KMS-11 (cell line): Measurements from ENCODE around the gene HGF.

Experiments used
- H2AFZ ChIP-seq: fragments of 200-600 bp; sonication (generic); 2 replicates; pipeline ENCODE4 v1.6.1; 2016; ENCODE audit warnings: antibody characterized with exemption, mixed run types, low read depth
- H3K27ac ChIP-seq: fragments of 200-600 bp; sonication (generic); 2 replicates; pipeline ENCODE4 v1.6.1; 2016; ENCODE audit warnings: mild to moderate bottlenecking, mixed run types
- H3K27me3 ChIP-seq: fragments of 200-600 bp; sonication (generic); 2 replicates; pipeline ENCODE4 v1.6.1; 2017; ENCODE audit warnings: mild to moderate bottlenecking, low read depth, mixed run types, moderate library complexity; ENCODE audit not compliant: insufficient read depth
- H3K36me3 ChIP-seq: fragments of 200-600 bp; sonication (generic); 2 replicates; pipeline ENCODE4 v1.6.1; 2017; ENCODE audit warnings: mild to moderate bottlenecking, mixed run types; ENCODE audit not compliant: insufficient read depth
- H3K4me1 ChIP-seq: fragments of 200-600 bp; sonication (generic); 2 replicates; pipeline ENCODE4 v1.6.1; 2016; ENCODE audit warnings: mild to moderate bottlenecking, low read depth, mixed run types; ENCODE audit not compliant: poor library complexity, severe bottlenecking
- H3K4me2 ChIP-seq: fragments of 200-600 bp; sonication (generic); 2 replicates; pipeline ENCODE4 v1.7.0; 2016; ENCODE audit warnings: mild to moderate bottlenecking, mixed run types
- H3K4me3 ChIP-seq: fragments of 200-600 bp; sonication (generic); IDR thresholded peaks from 2 replicates; pipeline ENCODE4 v1.6.1; 2017; ENCODE audit warnings: low read depth, low read length, mixed read lengths; ENCODE audit not compliant: insufficient read depth
- H3K79me2 ChIP-seq: fragments of 200-600 bp; sonication (generic); 2 replicates; pipeline ENCODE4 v1.6.1; 2016; ENCODE audit warnings: low read depth, mixed run types; ENCODE audit not compliant: insufficient read depth
- H3K9ac ChIP-seq: fragments of 200-600 bp; sonication (generic); 2 replicates; pipeline ENCODE4 v1.6.1; 2016; ENCODE audit warnings: mild to moderate bottlenecking, mixed run types
- H4K20me1 ChIP-seq: fragments of 200-600 bp; sonication (generic); 2 replicates; pipeline ENCODE4 v1.6.1; 2016; ENCODE audit warnings: mild to moderate bottlenecking, mixed run types; ENCODE audit not compliant: insufficient read depth
- CTCF ChIP-seq: fragments of 200-600 bp; sonication (generic); conservative IDR thresholded peaks from 2 replicates; pipeline ENCODE4 v1.6.1; 2017; ENCODE audit warnings: low read depth, mild to moderate bottlenecking, antibody characterized with exemption, low read length, moderate library complexity, mixed read lengths

Gene HGF

GRCh38 chr7:81752318-81752714 lies 17.5 kb downstream of the HGF start:
- TF ChIP-seq CTCF, result no peak
- Histone ChIP-seq H3K9ac (no peak overlapping the region), H4K20me1 (no peaks in the 10 kb centered on the region), H3K4me2 (no peak overlapping the region), H3K4me3 (no peak overlapping the region), H3K27me3 (no peaks in the 10 kb centered on the region), H3K4me1 (peaks cover 31% of the 10 kb centered on the region), H3K27ac (no peak overlapping the region), H3K36me3 (peaks cover 11% of the 10 kb centered on the region; the same call in 1 of the 2 replicates), H3K79me2 (no peaks in the 10 kb centered on the region), H2AFZ (no peak overlapping the region)

GRCh38 chr7:81751619-81752317 lies 18.1 kb downstream of the HGF start:
- H3K9ac ChIP-seq, result no peak overlapping the region
- H3K27ac ChIP-seq, result no peak overlapping the region
- no peak overlapping the region for H3K4me3 ChIP-seq
- peaks cover 5% of the 10 kb centered on the region; the same call in 1 of the 2 replicates for H3K36me3 ChIP-seq
- H4K20me1 ChIP-seq, result no peaks in the 10 kb centered on the region
- no peak overlapping the region for H2AFZ ChIP-seq
- no peak overlapping the region for H3K4me2 ChIP-seq
- no peaks in the 10 kb centered on the region for H3K79me2 ChIP-seq
- H3K27me3 ChIP-seq, result no peaks in the 10 kb centered on the region
- peaks cover 30% of the 10 kb centered on the region for H3K4me1 ChIP-seq
- no peak for TF ChIP-seq CTCF

GRCh38 chr7:81745637-81746036 lies 24.2 kb downstream of the HGF start:
- no peaks in the 10 kb centered on the region for H3K36me3 ChIP-seq
- TF ChIP-seq CTCF, result no peak
- no peak overlapping the region for H2AFZ ChIP-seq
- no peak overlapping the region for H3K9ac ChIP-seq
- no peaks in the 10 kb centered on the region for H3K27me3 ChIP-seq
- no peak overlapping the region for H3K27ac ChIP-seq
- H4K20me1 ChIP-seq, result no peaks in the 10 kb centered on the region
- no peak overlapping the region for H3K4me2 ChIP-seq
- peaks cover 23% of the 10 kb centered on the region for H3K4me1 ChIP-seq
- no peak overlapping the region for H3K4me3 ChIP-seq
- H3K79me2 ChIP-seq, result no peaks in the 10 kb centered on the region

GRCh38 chr7:81744389-81744788 lies 25.5 kb downstream of the HGF start:
- Histone ChIP-seq H2AFZ (no peak overlapping the region), H3K27me3 (no peaks in the 10 kb centered on the region), H3K9ac (no peak overlapping the region), H3K4me2 (no peak overlapping the region), H4K20me1 (no peaks in the 10 kb centered on the region), H3K36me3 (no peaks in the 10 kb centered on the region), H3K4me3 (no peak overlapping the region), H3K79me2 (no peaks in the 10 kb centered on the region), H3K4me1 (peaks cover 23% of the 10 kb centered on the region), H3K27ac (no peak overlapping the region)
- no peak for TF ChIP-seq CTCF
